Panc1 (cell line): ENCODE results near the gene IGFLR1.

Source experiments
- CTCF ChIP-seq: fragments of 450-650 bp; IDR thresholded peaks from 2 replicates; pipeline ENCODE4 v1.5.1; 2017; ENCODE audit warnings: mild to moderate bottlenecking
- POLR2AphosphoS5 ChIP-seq: IDR thresholded peaks from 2 replicates; pipeline ENCODE4 v1.6.1; 2012; ENCODE audit warnings: mild to moderate bottlenecking, low read depth, low read length, moderate library complexity
- TF ChIP-seq, protein P1 (sequence below), 2 experiments: IDR thresholded peaks; 2 replicates each; pipeline ENCODE4 v1.6.1; 2011 to 2012; ENCODE audit warnings: low read depth in 2 of 2, control low read depth in 1 of 2, low read length in 1 of 2, mild to moderate bottlenecking in 1 of 2, moderate library complexity in 1 of 2; ENCODE audit not compliant: insufficient read depth in 1 of 2

DNA sequence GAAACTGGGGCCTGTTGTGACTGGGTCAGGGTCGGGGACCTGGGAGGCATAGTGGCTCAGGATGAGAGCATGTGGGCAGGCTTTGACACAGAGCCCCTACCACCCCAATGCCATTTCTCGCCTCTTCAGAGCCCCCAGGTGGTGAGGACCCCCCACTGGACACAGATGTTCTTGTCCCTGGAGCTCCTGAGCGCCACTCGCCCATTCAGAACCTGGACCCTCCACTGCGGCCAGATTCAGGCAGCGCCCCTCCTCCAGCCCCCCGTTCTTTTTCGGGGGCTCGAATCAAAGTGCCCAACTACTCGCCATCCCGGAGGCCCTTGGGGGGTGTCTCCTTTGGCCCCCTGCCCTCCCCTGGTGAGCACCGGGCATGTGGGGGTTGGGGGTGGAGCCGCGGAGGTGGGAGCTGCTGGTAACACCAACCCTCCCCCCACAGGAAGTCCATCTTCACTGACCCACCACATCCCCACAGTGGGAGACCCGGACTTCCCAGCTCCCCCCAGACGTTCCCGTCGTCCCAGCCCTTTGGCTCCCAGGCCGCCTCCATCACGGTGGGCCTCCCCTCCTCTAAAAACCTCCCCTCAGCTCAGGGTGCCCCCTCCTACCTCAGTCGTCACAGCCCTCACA is 10.4 kb downstream of the IGFLR1 start:
- TF ChIP-seq CTCF (no peak), POLR2AphosphoS5 (no peak)
- TF ChIP-seq, protein P1, sequence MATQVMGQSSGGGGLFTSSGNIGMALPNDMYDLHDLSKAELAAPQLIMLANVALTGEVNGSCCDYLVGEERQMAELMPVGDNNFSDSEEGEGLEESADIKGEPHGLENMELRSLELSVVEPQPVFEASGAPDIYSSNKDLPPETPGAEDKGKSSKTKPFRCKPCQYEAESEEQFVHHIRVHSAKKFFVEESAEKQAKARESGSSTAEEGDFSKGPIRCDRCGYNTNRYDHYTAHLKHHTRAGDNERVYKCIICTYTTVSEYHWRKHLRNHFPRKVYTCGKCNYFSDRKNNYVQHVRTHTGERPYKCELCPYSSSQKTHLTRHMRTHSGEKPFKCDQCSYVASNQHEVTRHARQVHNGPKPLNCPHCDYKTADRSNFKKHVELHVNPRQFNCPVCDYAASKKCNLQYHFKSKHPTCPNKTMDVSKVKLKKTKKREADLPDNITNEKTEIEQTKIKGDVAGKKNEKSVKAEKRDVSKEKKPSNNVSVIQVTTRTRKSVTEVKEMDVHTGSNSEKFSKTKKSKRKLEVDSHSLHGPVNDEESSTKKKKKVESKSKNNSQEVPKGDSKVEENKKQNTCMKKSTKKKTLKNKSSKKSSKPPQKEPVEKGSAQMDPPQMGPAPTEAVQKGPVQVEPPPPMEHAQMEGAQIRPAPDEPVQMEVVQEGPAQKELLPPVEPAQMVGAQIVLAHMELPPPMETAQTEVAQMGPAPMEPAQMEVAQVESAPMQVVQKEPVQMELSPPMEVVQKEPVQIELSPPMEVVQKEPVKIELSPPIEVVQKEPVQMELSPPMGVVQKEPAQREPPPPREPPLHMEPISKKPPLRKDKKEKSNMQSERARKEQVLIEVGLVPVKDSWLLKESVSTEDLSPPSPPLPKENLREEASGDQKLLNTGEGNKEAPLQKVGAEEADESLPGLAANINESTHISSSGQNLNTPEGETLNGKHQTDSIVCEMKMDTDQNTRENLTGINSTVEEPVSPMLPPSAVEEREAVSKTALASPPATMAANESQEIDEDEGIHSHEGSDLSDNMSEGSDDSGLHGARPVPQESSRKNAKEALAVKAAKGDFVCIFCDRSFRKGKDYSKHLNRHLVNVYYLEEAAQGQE (IDR thresholded peaks at IDR 0.05; ENCODE audit: insufficient read depth in 1 of 2, low read depth in 2 of 2, low read length in 1 of 2): no peak
